SK-N-SH (cell line): ENCODE results near the gene RPL21. TPM values are rescaled to one million over a fixed set of nuclear protein-coding genes. Genes with fewer than 3 reads are reported as not detected.

ENCODE experiments used
- CTCF ChIA-PET: fragments of 300-600, 350-600 bp; formaldehyde crosslinking; extraction: SDS; loops from one replicate; lab custom pipeline; 2021; lab: Yijun Ruan, JAX
- POLR2A ChIA-PET: fragments of 350-600 bp; sonication (Branson Sonifier 250); formaldehyde crosslinking; extraction: SDS; loops from one replicate; lab custom pipeline; 2020; ENCODE audit warnings: antibody characterized with exemption, inconsistent platforms; lab: Yijun Ruan, JAX
- DNase-seq: peaks from one replicate; pipeline ENCODE4 v3.0.0; 2012
- H2AFZ ChIP-seq: fragments of 200-600 bp; sonication (generic); 2 replicates; pipeline ENCODE4 v1.8.1; 2016; ENCODE audit warnings: antibody characterized with exemption, mild to moderate bottlenecking, low read depth
- H3F3A ChIP-seq: fragments of 200-600 bp; sonication (generic); replicated peaks from 2 replicates; pipeline ENCODE3; 2016; ENCODE audit warnings: antibody characterized with exemption, mild to moderate bottlenecking; ENCODE audit not compliant: insufficient read depth
- H3K27ac ChIP-seq, 2 experiments: fragments of 200-500 bp in 1 of 2; fragments of 200-600 bp in 1 of 2; sonication (Bioruptor generic) in 1 of 2; sonication (generic), shearing (Covaris generic) in 1 of 2; 2 replicates each; pipeline versions ENCODE4 v1.5.1 to v1.6.1; 2014 to 2016; ENCODE audit warnings: low read depth in 2 of 2, inconsistent platforms in 1 of 2, low read length in 1 of 2, mild to moderate bottlenecking in 1 of 2, mixed read lengths in 1 of 2
- H3K27me3 ChIP-seq: fragments of 200-600 bp; sonication (generic), shearing (Covaris generic); 2 replicates; pipeline ENCODE4 v1.6.1; 2016; ENCODE audit warnings: mixed run types; ENCODE audit not compliant: insufficient read depth
- H3K36me3 ChIP-seq, 2 experiments: fragments of 200-500 bp in 1 of 2; fragments of 200-600 bp in 1 of 2; sonication (Bioruptor generic) in 1 of 2; sonication (generic) in 1 of 2; replicated peaks in 1 of 2; 2 replicates each; pipeline versions ENCODE3 to v1.5.1; 2014 to 2016; ENCODE audit warnings: low read length in 1 of 2, mild to moderate bottlenecking in 1 of 2; ENCODE audit not compliant: insufficient read depth in 2 of 2, control insufficient read depth in 1 of 2
- H3K4me1 ChIP-seq, 2 experiments: fragments of 200-500 bp in 1 of 2; fragments of 200-600 bp in 1 of 2; sonication (Bioruptor generic) in 1 of 2; sonication (generic), shearing (Covaris generic) in 1 of 2; 2 replicates each; pipeline versions ENCODE4 v1.5.1 to v1.6.1; 2014 to 2016; ENCODE audit warnings: low read depth in 1 of 2, low read length in 1 of 2, mixed run types in 1 of 2; ENCODE audit not compliant: insufficient read depth in 2 of 2, control insufficient read depth in 1 of 2
- H3K4me2 ChIP-seq: fragments of 200-600 bp; sonication (generic), shearing (Covaris generic); 2 replicates; pipeline ENCODE4 v1.6.1; 2017; ENCODE audit warnings: mixed run types
- H3K4me3 ChIP-seq, 2 experiments: fragments of 200-500 bp in 1 of 2; fragments of 200-600 bp in 1 of 2; sonication (Bioruptor generic) in 1 of 2; sonication (generic), shearing (Covaris generic) in 1 of 2; 2 replicates each; pipeline versions ENCODE4 v1.5.1 to v1.8.1; 2014 to 2016; ENCODE audit warnings: low read depth in 2 of 2, inconsistent platforms in 1 of 2, low read length in 1 of 2, mild to moderate bottlenecking in 1 of 2, mixed read lengths in 1 of 2, moderate library complexity in 1 of 2
- H3K79me2 ChIP-seq: fragments of 200-600 bp; sonication (generic); 2 replicates; pipeline ENCODE4 v1.8.1; 2017; ENCODE audit warnings: mild to moderate bottlenecking; ENCODE audit not compliant: insufficient read depth
- H3K9ac ChIP-seq: fragments of 200-600 bp; sonication (generic); 2 replicates; pipeline ENCODE4 v1.6.1; 2017; ENCODE audit warnings: mixed run types
- H3K9me2 ChIP-seq: fragments of 200-600 bp; sonication (generic); 2 replicates; pipeline ENCODE4 v1.6.1; 2017; ENCODE audit warnings: mixed run types
- H3K9me3 ChIP-seq: fragments of 200-600 bp; sonication (generic); 2 replicates; pipeline ENCODE4 v1.6.1; 2017; ENCODE audit warnings: mixed run types, mild to moderate bottlenecking, moderate library complexity
- H4K20me1 ChIP-seq: fragments of 200-600 bp; sonication (generic); 2 replicates; pipeline ENCODE4 v1.6.1; 2017; ENCODE audit warnings: mild to moderate bottlenecking, mixed run types; ENCODE audit not compliant: insufficient read depth
- CHD2 ChIP-seq: fragments of 150-350 bp; IDR thresholded peaks from 2 replicates; pipeline ENCODE4 v1.6.1; 2018; ENCODE audit warnings: low read length; ENCODE audit not compliant: partially characterized antibody
- CTCF ChIP-seq: fragments of 200-600 bp; sonication (generic); IDR thresholded peaks from 2 replicates; pipeline ENCODE4 v1.6.1; 2017; ENCODE audit warnings: antibody characterized with exemption, mild to moderate bottlenecking, moderate library complexity
- FOXJ3 ChIP-seq: sonication (generic); formaldehyde crosslinking; IDR thresholded peaks from 2 replicates; pipeline ENCODE4 v1.5.1; 2020; ENCODE audit warnings: mild to moderate bottlenecking, missing genetic modification reagents
- FOXM1 ChIP-seq: IDR thresholded peaks from 2 replicates; pipeline ENCODE4 v1.4.0; 2012; ENCODE audit warnings: low read depth, mild to moderate bottlenecking
- GABPA ChIP-seq: IDR thresholded peaks from 2 replicates; pipeline ENCODE4 v1.4.0; 2012; ENCODE audit warnings: low read depth, mild to moderate bottlenecking
- GATA2 ChIP-seq: sonication (generic); formaldehyde crosslinking; IDR thresholded peaks from 2 replicates; pipeline ENCODE4 v1.5.0; 2020; ENCODE audit warnings: mild to moderate bottlenecking, missing genetic modification reagents
- IRF3 ChIP-seq: fragments of 150-350 bp; IDR thresholded peaks from 2 replicates; pipeline ENCODE4 v1.6.1; 2016; ENCODE audit warnings: mild to moderate bottlenecking, low read depth, low read length
- JUND ChIP-seq: IDR thresholded peaks from 2 replicates; pipeline ENCODE4 v1.4.0; 2012
- MAX ChIP-seq: IDR thresholded peaks from 2 replicates; pipeline ENCODE4 v1.4.0; 2012; ENCODE audit warnings: low read depth
- NRF1 ChIP-seq: IDR thresholded peaks from 2 replicates; pipeline ENCODE4 v1.6.1; 2012; ENCODE audit warnings: low read depth, mild to moderate bottlenecking, low read length
- PBX3 ChIP-seq: IDR thresholded peaks from 2 replicates; pipeline ENCODE4; 2012
- POLR2AphosphoS5 ChIP-seq: IDR thresholded peaks from 2 replicates; pipeline ENCODE4 v1.6.1; 2012; ENCODE audit warnings: low read depth, low read length
- RCOR1 ChIP-seq: fragments of 150-350 bp; IDR thresholded peaks from 2 replicates; pipeline ENCODE4 v1.6.1; 2017; ENCODE audit warnings: antibody characterized with exemption, low read length
- RFX5 ChIP-seq: IDR thresholded peaks from 2 replicates; pipeline ENCODE4 v1.6.1; 2012; ENCODE audit warnings: mild to moderate bottlenecking, improper control_type of control experiment, low read length
- RXRA ChIP-seq: IDR thresholded peaks from 2 replicates; pipeline ENCODE4 v1.4.0; 2012; ENCODE audit warnings: low read depth, mild to moderate bottlenecking, borderline replicate concordance
- SMC3 ChIP-seq: IDR thresholded peaks from 2 replicates; pipeline ENCODE4 v1.6.1; 2012; ENCODE audit warnings: low read depth, low read length, improper control_type of control experiment
- TCF12 ChIP-seq: IDR thresholded peaks from 2 replicates; pipeline ENCODE4 v1.4.0; 2012
- TEAD4 ChIP-seq: IDR thresholded peaks from 2 replicates; pipeline ENCODE4 v1.4.0; 2012; ENCODE audit warnings: mild to moderate bottlenecking, borderline replicate concordance; ENCODE audit not compliant: insufficient read depth
- USF1 ChIP-seq: IDR thresholded peaks from 2 replicates; pipeline ENCODE4 v1.4.0; 2012; ENCODE audit warnings: low read depth, borderline replicate concordance
- YY1 ChIP-seq: IDR thresholded peaks from 2 replicates; pipeline ENCODE4 v1.4.0; 2012; ENCODE audit warnings: low read depth, mild to moderate bottlenecking
- ZBTB33 ChIP-seq: IDR thresholded peaks from 2 replicates; pipeline ENCODE4 v1.4.0; 2012; ENCODE audit warnings: low read depth, borderline replicate concordance
- WGBS: methylation state at CpG from one replicate; pipeline ENCODE4 v1.1.6; 2017; ENCODE audit warnings: low lambda C conversion rate; 5-methylcytosine and 5-hydroxymethylcytosine counted together
- polyA plus RNA-seq, 3 experiments: library from polyadenylated mRNA; depleted of rRNA; stranded (reverse); fragments of >200 nt; gene quantifications; 2 replicates each; pipeline ENCODE4 v1.2.3, GENCODE V29; 2012

The RPL21 gene
- polyA plus RNA-seq, 1 of the 3 experiments (the other 2 are of a cell fraction) = 1,261 TPM

- TF ChIP-seq FOXM1 (no peak), TCF12 (no peak), RCOR1 (no peak)
These were observed 49.7 kb downstream of the RPL21 start (continued) for GRCh38 chr13:27300941-27301586.

- Histone ChIP-seq H2AFZ (no peak overlapping the region), H3K27me3 (peaks cover 24% of the 10 kb centered on the region; the same call in 1 of the 2 replicates), H3K36me3 (no peaks in the 10 kb centered on the region), H3K27ac (no peak overlapping the region), H3F3A (no peaks in the 10 kb centered on the region), H3K4me3 (no peak overlapping the region), H3K9me2 (no peaks in the 10 kb centered on the region), H3K9me3 (no peaks in the 10 kb centered on the region), H3K4me2 (no peak overlapping the region), H3K79me2 (no peaks in the 10 kb centered on the region), H3K9ac (no peak overlapping the region), H3K4me1 (no peaks in the 10 kb centered on the region), H4K20me1 (no peaks in the 10 kb centered on the region)
- DNase-seq = no peak
- POLR2A ChIA-PET = no interaction called here
- no peak for TF ChIP-seq CHD2
- no peak for TF ChIP-seq TCF12
- no peak for TF ChIP-seq PBX3
- TF ChIP-seq GABPA = no peak
- no peak for TF ChIP-seq IRF3
- no peak for TF ChIP-seq CTCF
- no peak for TF ChIP-seq YY1
- no peak for TF ChIP-seq RFX5
- no peak for TF ChIP-seq TEAD4
- no peak for TF ChIP-seq RXRA
- no peak for TF ChIP-seq FOXJ3 (CRISPR knock-in tag)
- no peak for TF ChIP-seq USF1
- TF ChIP-seq SMC3 = no peak
- TF ChIP-seq FOXM1 = no peak
- TF ChIP-seq NRF1 = no peak
- no peak for TF ChIP-seq JUND
- TF ChIP-seq MAX = no peak
- TF ChIP-seq ZBTB33 = no peak
- TF ChIP-seq POLR2AphosphoS5 = no peak
- no peak for TF ChIP-seq GATA2
- CTCF ChIA-PET = interaction anchor here (0.8 to 1.0 kb wide), 3 partner anchors 18 to 34 kb away, joined by 3 read pairs; partner anchors contain the start of gene RASL11A
- WGBS = 7% methylated on average over 4 of the region's 4 CpGs
These were observed 51.4 kb downstream of the RPL21 start for GRCh38 chr13:27302643-27303262.
